Trophoblast cell (in vitro differentiated cells and primary cell): ENCODE data around the gene OTOF.

Source experiments
- DNase-seq, 2 donors: peaks; one replicate each; pipeline ENCODE4 v3.0.0-alpha.2; 2016
- H2AFZ ChIP-seq: 2 replicates; pipeline ENCODE4 v1.6.1; 2013; ENCODE audit warnings: low read length, moderate library complexity, mild to moderate bottlenecking; ENCODE audit not compliant: insufficient read depth, poor library complexity
- H2AK5ac ChIP-seq: 2 replicates; pipeline ENCODE4 v1.6.1; 2013; ENCODE audit warnings: mild to moderate bottlenecking, low read length
- H2BK120ac ChIP-seq: 2 replicates; pipeline ENCODE4 v1.6.1; 2013; ENCODE audit warnings: low read length, mild to moderate bottlenecking, moderate library complexity; ENCODE audit not compliant: insufficient read depth, poor library complexity
- H2BK12ac ChIP-seq: 2 replicates; pipeline ENCODE4 v1.6.1; 2013; ENCODE audit warnings: mild to moderate bottlenecking, low read length, moderate library complexity
- H2BK5ac ChIP-seq: 2 replicates; pipeline ENCODE4 v1.6.1; 2013; ENCODE audit warnings: low read length, low read depth, moderate library complexity, mild to moderate bottlenecking; ENCODE audit not compliant: poor library complexity
- H3K14ac ChIP-seq: 2 replicates; pipeline ENCODE4 v1.6.1; 2013; ENCODE audit warnings: mild to moderate bottlenecking, low read length
- H3K18ac ChIP-seq: 2 replicates; pipeline ENCODE4 v1.6.1; 2013; ENCODE audit warnings: mild to moderate bottlenecking, low read length
- H3K23ac ChIP-seq: 2 replicates; pipeline ENCODE4 v1.6.1; 2013; ENCODE audit warnings: low read length
- H3K27ac ChIP-seq: 2 replicates; pipeline ENCODE4 v1.5.1; 2013; ENCODE audit warnings: low read depth, mild to moderate bottlenecking, inconsistent platforms, low read length, moderate library complexity
- H3K27me3 ChIP-seq: 2 replicates; pipeline ENCODE4 v1.6.1; 2013; ENCODE audit warnings: inconsistent platforms, mild to moderate bottlenecking, low read length, moderate library complexity; ENCODE audit not compliant: insufficient read depth
- H3K36me3 ChIP-seq, 2 experiments: 1 replicate in 1 of 2; 2 replicates in 1 of 2; pipeline ENCODE4 v1.6.1; 2013; ENCODE audit warnings: low read length in 2 of 2, mild to moderate bottlenecking in 2 of 2, moderate library complexity in 1 of 2; ENCODE audit not compliant: insufficient read depth in 2 of 2, control insufficient read depth in 1 of 2
- H3K4ac ChIP-seq: 2 replicates; pipeline ENCODE4 v1.6.1; 2013; ENCODE audit warnings: low read depth, mild to moderate bottlenecking, low read length, moderate library complexity
- H3K4me1 ChIP-seq, 2 experiments: 1 replicate in 1 of 2; 2 replicates in 1 of 2; pipeline ENCODE4 v1.6.1; 2013; ENCODE audit warnings: low read length in 2 of 2, mild to moderate bottlenecking in 2 of 2, moderate library complexity in 1 of 2; ENCODE audit not compliant: insufficient read depth in 2 of 2, control insufficient read depth in 1 of 2
- H3K4me2 ChIP-seq: 2 replicates; pipeline ENCODE4 v1.6.1; 2013; ENCODE audit warnings: inconsistent platforms, mild to moderate bottlenecking, low read length, moderate library complexity
- H3K4me3 ChIP-seq: 2 replicates; pipeline ENCODE4 v1.5.1; 2013; ENCODE audit warnings: mild to moderate bottlenecking, low read depth, low read length, inconsistent platforms
- H3K79me1 ChIP-seq: one replicate; pipeline ENCODE4 v1.6.1; 2013; ENCODE audit warnings: low read length
- H3K79me2 ChIP-seq: 2 replicates; pipeline ENCODE4 v1.6.1; 2013; ENCODE audit warnings: low read length, mild to moderate bottlenecking; ENCODE audit not compliant: control insufficient read depth, insufficient read depth, poor library complexity
- H3K9ac ChIP-seq: 2 replicates; pipeline ENCODE4 v1.6.1; 2013; ENCODE audit warnings: mild to moderate bottlenecking, low read length
- H3K9me3 ChIP-seq: 2 replicates; pipeline ENCODE4 v1.6.1; 2013; ENCODE audit warnings: low read depth, mild to moderate bottlenecking, control low read depth, inconsistent platforms, low read length; ENCODE audit not compliant: insufficient read depth
- H4K12ac ChIP-seq: 2 replicates; pipeline ENCODE4 v1.6.1; 2013; ENCODE audit warnings: low read depth, mild to moderate bottlenecking, low read length, moderate library complexity
- H4K8ac ChIP-seq: 2 replicates; pipeline ENCODE4 v1.6.1; 2013; ENCODE audit warnings: low read depth, mild to moderate bottlenecking, low read length, moderate library complexity
- H4K91ac ChIP-seq: one replicate; pipeline ENCODE4 v1.6.1; 2013; ENCODE audit warnings: low read depth, mild to moderate bottlenecking, low read length, moderate library complexity
- WGBS: extraction: QIAGEN DNeasy Blood & Tissue Kit; methylation state at CpG from one replicate; pipeline ENCODE4 v1.1.7; 2013; ENCODE audit warnings: missing lambda C conversion rate; ENCODE audit not compliant: insufficient read length, insufficient coverage; ENCODE audit errors: extremely low coverage; 5-methylcytosine and 5-hydroxymethylcytosine counted together

Gene OTOF

DNA sequence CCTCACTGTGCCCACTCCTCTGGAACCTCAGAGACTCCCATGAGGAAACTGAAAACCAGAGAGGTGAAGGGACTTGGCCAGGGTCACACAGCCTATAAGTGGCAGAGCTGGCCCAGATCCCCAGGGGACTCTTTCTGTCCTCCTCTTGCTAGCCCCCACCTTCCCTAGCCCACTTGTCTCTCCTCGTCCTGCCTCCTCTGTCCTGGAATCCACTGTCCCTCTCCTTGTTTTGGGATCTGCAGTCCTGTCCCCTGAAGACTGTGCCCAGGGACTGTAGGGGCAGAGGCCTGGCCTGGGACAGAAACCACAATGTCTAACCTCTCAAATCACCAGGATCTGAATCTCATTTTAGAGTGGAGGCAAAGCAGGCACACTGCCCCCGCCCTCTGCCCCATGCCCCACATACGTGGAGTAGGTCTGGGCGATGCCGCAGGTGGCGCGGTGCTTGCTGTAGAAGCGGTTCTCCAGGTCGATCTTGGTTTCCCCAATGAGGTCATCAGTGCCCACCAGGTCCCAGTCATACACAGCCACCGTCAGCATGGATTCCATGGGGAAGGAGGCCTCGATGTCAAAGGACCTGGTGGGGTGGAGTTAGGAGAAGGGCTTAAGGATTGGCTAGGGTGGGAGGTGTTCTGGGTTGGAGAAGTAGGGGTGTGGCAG is 12.5 kb downstream of the OTOF start:
- no peaks in the 10 kb centered on the region for H3K79me2 ChIP-seq
- peaks cover 13 to 17% of the 10 kb centered on the region in 2 experiments for H3K4me1 ChIP-seq
- H2BK12ac ChIP-seq = no peak overlapping the region
- H3K18ac ChIP-seq = no peak overlapping the region
- DNase-seq = no peak
- no peak overlapping the region for H3K14ac ChIP-seq
- H2AK5ac ChIP-seq = no peak overlapping the region
- H3K4ac ChIP-seq = no peak overlapping the region
- no peak overlapping the region for H3K27ac ChIP-seq
- no peaks in the 10 kb centered on the region for H3K36me3 ChIP-seq
- H3K9me3 ChIP-seq = peaks cover 3% of the 10 kb centered on the region
- H3K4me3 ChIP-seq = no peak overlapping the region
- no peak overlapping the region for H2BK120ac ChIP-seq
- no peak overlapping the region for H3K4me2 ChIP-seq
- no peak overlapping the region for H4K91ac ChIP-seq
- H3K9ac ChIP-seq = no peak overlapping the region
- no peak overlapping the region for H4K12ac ChIP-seq
- no peak overlapping the region for H3K23ac ChIP-seq
- H4K8ac ChIP-seq = no peak overlapping the region
- H2AFZ ChIP-seq = no peak overlapping the region
- no CpG with 5 or more reads among the region's 11 CpGs for WGBS
- no peak overlapping the region for H2BK5ac ChIP-seq
- no peaks in the 10 kb centered on the region for H3K27me3 ChIP-seq
- H3K79me1 ChIP-seq = peaks cover 11% of the 10 kb centered on the region

DNA sequence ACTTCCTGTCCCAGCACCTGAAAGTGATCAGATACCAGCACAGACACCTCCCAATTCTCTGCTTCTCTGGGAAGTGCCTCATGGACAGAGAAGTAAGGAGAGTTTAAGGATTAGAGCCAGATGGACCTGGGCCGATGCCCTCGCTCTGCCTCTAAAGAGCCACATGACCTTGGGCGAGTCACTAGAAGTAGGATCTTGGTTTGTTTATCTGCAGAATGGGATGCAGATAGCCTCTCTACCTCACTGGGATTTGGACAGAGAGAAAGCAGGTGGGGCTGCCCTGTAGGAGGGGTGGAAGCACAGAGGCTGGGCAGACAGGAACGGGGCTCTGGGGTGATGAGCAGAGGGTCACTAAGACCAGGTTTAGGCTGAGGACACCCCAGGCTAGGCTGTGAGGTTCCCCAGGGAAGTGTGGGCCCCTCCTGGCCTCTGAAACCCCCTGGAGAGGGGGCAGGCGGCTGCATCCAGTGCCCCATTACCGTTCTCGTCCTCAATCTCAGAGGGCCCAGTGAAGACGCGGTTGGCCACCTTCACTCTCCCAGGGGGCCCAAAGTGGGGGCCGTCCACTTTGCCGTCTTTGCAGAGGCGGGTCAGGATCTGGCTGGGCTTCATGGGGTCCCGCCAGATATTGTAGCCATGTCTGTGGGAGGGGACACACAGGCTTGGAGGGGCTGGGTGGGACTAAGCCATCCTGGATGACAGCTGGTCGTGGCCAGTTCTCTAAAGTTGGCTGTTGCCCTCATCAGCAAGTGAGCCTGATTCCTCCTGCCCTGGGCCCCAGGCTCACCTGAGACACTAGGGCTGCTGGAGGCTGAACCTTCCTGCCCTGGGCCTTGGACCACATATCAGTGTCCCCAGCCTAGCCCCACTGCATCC is 13.3 kb downstream of the OTOF start:
- Histone ChIP-seq H4K91ac (peak overlapping the region; percentile 47), H2BK12ac (peak overlapping the region; percentile 16), H3K4me1 (peaks cover 13 to 17% of the 10 kb centered on the region in 2 experiments), H3K27ac (no peak overlapping the region), H3K4ac (no peak overlapping the region), H2AK5ac (no peak overlapping the region), H3K27me3 (no peaks in the 10 kb centered on the region), H3K79me2 (no peaks in the 10 kb centered on the region), H4K12ac (no peak overlapping the region), H3K4me2 (no peak overlapping the region), H2BK5ac (no peak overlapping the region), H2BK120ac (peak overlapping the region; percentile 43), H3K36me3 (no peaks in the 10 kb centered on the region), H3K9ac (no peak overlapping the region), H4K8ac (no peak overlapping the region), H3K18ac (no peak overlapping the region), H3K4me3 (no peak overlapping the region), H3K9me3 (peaks cover 3% of the 10 kb centered on the region), H3K79me1 (peaks cover 11% of the 10 kb centered on the region), H3K23ac (no peak overlapping the region), H2AFZ (no peak overlapping the region), H3K14ac (peak overlapping the region; percentile 24)
- no CpG with 5 or more reads among the region's 14 CpGs for WGBS
- no peak for DNase-seq

DNA sequence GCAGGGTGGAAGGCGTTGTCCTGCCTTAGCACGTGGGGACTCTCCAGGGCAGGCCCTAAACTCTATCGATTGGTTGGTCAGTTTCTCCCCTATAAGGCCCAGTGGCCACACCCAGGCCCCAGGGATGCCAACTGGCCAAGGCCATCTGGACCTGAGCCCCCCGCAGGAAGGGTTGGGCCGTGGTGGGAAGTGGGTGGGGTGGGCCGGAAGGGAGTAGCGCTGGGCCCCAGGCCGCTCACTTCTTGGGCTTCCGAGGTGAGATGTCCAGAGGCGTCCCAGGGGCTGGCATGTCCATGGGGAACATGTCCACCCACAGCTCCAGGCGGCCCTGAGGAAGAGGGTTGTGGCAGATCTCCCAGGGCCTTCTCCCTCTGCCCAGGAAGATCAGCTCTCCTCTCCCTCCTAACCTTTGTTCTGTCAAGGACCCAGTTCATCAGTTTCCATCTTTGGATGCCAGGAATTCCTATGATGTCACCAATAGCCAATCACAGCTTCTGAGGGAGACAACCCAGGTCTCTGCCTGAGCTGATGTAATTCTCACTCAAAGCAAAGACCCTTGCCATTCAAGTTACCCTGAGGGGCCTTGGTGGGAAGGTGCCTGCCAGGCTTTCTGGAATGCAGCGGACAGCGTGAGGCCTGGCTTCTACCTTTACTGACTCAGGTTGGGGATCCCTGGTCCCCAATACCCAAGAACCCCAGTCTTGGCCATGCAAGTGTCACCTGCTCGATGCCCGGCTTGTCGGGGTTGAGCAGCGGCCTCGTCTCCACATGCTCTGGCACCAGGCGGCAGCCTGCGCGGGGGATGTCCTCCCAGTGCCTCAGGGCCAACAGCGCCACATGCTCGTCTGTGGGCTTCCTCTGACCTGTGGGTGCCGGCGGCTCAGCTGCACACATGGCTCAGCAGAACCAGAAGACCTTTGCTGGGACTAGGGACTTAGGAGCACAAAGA is 14.4 kb downstream of the OTOF start:
- Histone ChIP-seq H2AFZ (no peak overlapping the region), H3K79me2 (no peaks in the 10 kb centered on the region), H2BK5ac (peak overlapping the region; percentile 14), H3K79me1 (peaks cover 11% of the 10 kb centered on the region), H4K91ac (peak overlapping the region; percentile 82), H4K12ac (peak overlapping the region; percentile 6), H3K23ac (no peak overlapping the region), H2AK5ac (peak overlapping the region; percentile 33), H3K27ac (peak overlapping the region; percentile 7), H3K27me3 (no peaks in the 10 kb centered on the region), H3K4me2 (no peak overlapping the region), H3K4ac (no peak overlapping the region), H2BK120ac (peak overlapping the region; percentile 65), H3K9me3 (peaks cover 3% of the 10 kb centered on the region), H3K9ac (no peak overlapping the region), H3K36me3 (no peaks in the 10 kb centered on the region), H3K4me1 (peaks cover 13 to 17% of the 10 kb centered on the region in 2 experiments), H3K4me3 (no peak overlapping the region), H3K18ac (peak overlapping the region; percentile 63), H4K8ac (peak overlapping the region; percentile 39), H3K14ac (peak overlapping the region; percentile 40), H2BK12ac (peak overlapping the region; percentile 16)
- no CpG with 5 or more reads among the region's 25 CpGs for WGBS
- peak in 1 of 2 donors; percentile 28 for DNase-seq
